GM10248 (cell line): ENCODE data around the gene KIF1A.
"Not testable (repeated sequence)": the region's sequence is repeated elsewhere in the genome, so short reads cannot be mapped to it uniquely, and the experiment has no call there.

Experiments
- CTCF ChIA-PET: fragments of 300-600 bp; sonication (Branson Sonifier 250); formaldehyde crosslinking; extraction: SDS; loops from one replicate; lab custom pipeline; 2021; ENCODE audit warnings: antibody characterized with exemption; lab: Yijun Ruan, JAX
- POLR2A ChIA-PET: fragments of 350-650 bp; sonication (Branson Sonifier 250); formaldehyde crosslinking; extraction: SDS; loops from one replicate; lab custom pipeline; 2020; ENCODE audit warnings: antibody characterized with exemption; lab: Yijun Ruan, JAX
- DNase-seq: peaks from one replicate; pipeline ENCODE4 v3.0.0; 2012; ENCODE audit errors: extremely low spot score
- CTCF ChIP-seq: IDR thresholded peaks from 2 replicates; pipeline ENCODE4 v1.5.1; 2012; ENCODE audit warnings: mild to moderate bottlenecking, low read depth; ENCODE audit errors: extremely low read depth, missing control alignments, control extremely low read depth

The KIF1A gene

GRCh38 chr2:240782886-240783818 lies 36.9 kb downstream of the KIF1A start:
- no peak for TF ChIP-seq CTCF
- POLR2A ChIA-PET = no interaction called here
- CTCF ChIA-PET = no interaction called here
- DNase-seq = no peak

GRCh38 chr2:240782221-240782885 lies 37.7 kb downstream of the KIF1A start:
- no peak for DNase-seq
- TF ChIP-seq CTCF = no peak
- POLR2A ChIA-PET = no interaction called here
- CTCF ChIA-PET = no interaction called here

GRCh38 chr2:240781471-240782220 lies 38.4 kb downstream of the KIF1A start:
- POLR2A ChIA-PET = no interaction called here
- DNase-seq = no peak
- TF ChIP-seq CTCF = no peak
- CTCF ChIA-PET = no interaction called here

- TF ChIP-seq CTCF = no peak
- POLR2A ChIA-PET = no interaction called here
These were observed 39.9 kb downstream of the KIF1A start for GRCh38 chr2:240780023-240780700.

GRCh38 chr2:240779250-240779832 lies 40.7 kb downstream of the KIF1A start:
- DNase-seq, POLR2A ChIA-PET, CTCF ChIA-PET: not testable (repeated sequence)

More at GRCh38 chr2:240780023-240780700, 39.9 kb downstream of the KIF1A start:
- no peak for DNase-seq
- CTCF ChIA-PET = interaction anchor here (0.8 kb wide), 1 partner anchor 11 kb away, joined by 4 read pairs; no protein-coding TSS in a partner anchor

- no peak for TF ChIP-seq CTCF
- CTCF ChIA-PET = interaction anchor here (0.9 kb wide), 1 partner anchor 18 kb away, joined by 3 read pairs; no protein-coding TSS in a partner anchor
- DNase-seq = no peak
- POLR2A ChIA-PET = no interaction called here
These were observed 41.6 kb downstream of the KIF1A start for GRCh38 chr2:240778426-240778825.
